G401 (cell line): ENCODE measurements around the gene ARHGAP40. TPM values are rescaled to one million over a fixed set of nuclear protein-coding genes. Genes with fewer than 3 reads are reported as not detected.
A peak's percentile ranks its signal among the peaks of the same experiment; 100 is the strongest.

ENCODE experiments used
- DNase-seq: peaks from one replicate; pipeline ENCODE4 v3.0.0-alpha.2; 2015; ENCODE audit warnings: low spot score
- in situ Hi-C: cut with HindIII; loops from 2 replicates; pipeline ENCODE4 v1.10.0; 2016; ENCODE audit warnings: low sequenced_read_pairs, mixed read lengths
- total RNA-seq: library from RNA; depleted of rRNA; stranded (reverse); fragments of >200 nt; shearing (Covaris generic); gene quantifications from 2 replicates; pipeline ENCODE4 v1.2.3, GENCODE V29; 2014

The ARHGAP40 gene
- total RNA-seq, 1 experiment from 2014 or later: not detected

DNA sequence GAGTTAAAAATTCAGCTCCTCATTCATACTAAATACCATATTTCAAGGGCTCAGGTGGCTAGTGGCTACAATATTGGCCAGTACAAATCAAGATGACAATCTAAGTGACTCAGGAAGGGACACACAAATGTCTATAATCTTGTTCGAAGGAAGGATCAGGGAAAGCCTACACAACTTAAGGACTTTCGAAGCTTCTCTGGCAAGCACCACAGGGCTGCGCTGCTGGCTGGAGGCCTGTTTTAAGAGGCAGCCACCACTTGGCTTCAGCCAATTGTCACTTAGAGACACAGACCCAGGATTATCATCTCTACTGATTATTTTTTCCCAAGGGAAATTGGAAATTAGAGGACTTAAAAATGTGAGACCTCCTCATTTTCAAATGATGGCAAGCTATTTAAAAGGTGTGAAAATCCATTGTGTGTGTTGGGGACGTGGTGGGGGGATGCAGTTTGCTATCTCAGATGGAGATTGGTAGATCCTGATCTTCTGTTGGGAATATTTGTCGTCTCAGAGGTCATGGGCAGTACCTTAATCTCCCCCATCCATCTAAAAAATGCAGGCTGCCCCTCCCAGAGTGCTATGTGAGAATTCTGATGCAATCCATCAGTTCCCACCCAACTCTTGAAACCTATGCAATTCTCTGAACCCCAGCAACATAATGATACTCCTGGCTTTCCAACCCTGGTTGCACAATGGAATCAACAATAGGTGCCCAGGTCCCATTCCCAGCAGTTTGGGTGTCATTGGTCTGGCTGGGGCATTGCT is 11.3 kb downstream of the ARHGAP40 start:
- in situ Hi-C loops: no loop called here
- no peak for DNase-seq

DNA sequence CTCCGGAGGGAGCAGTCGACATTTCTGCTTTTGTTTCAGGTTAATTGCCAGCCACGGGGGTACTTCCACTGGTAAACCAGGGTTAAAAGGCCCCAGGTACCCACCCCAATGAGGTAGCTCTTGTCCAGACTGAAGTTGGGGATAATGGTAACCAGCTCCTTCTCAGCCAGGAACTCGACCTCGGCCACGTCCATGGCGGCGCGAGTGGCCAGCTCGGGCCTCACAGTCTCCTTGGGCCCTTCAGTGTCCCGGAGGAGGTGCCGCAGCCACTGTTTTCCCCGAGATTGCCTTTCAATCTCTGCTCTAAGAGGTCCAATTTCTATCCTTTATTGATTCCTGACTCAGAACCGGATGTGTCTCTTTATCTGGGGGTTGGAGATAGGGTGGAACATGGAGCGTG is 13.7 kb downstream of the ARHGAP40 start:
- no peak for DNase-seq
- in situ Hi-C loops: no loop called here

DNA sequence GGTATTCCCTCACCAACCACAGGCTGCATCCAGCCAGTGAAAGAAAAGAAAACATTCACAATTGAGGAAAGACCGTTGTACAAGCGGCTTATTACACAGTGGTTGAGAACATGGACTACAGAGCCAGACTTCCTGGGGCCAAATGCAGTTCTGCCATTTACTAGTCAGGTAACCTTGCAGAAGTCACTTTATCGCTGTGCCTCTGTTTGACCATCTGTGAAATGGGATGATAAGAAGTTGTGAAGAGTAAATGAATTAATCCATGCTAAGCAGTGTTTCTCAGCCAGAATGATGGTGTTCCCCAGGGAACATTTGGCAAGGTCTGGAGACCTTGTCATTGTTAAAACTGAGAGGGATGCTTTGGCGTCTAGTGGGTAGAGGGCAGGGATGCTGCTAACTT is 14.8 kb downstream of the ARHGAP40 start:
- in situ Hi-C loops: no loop called here
- no peak for DNase-seq

DNA sequence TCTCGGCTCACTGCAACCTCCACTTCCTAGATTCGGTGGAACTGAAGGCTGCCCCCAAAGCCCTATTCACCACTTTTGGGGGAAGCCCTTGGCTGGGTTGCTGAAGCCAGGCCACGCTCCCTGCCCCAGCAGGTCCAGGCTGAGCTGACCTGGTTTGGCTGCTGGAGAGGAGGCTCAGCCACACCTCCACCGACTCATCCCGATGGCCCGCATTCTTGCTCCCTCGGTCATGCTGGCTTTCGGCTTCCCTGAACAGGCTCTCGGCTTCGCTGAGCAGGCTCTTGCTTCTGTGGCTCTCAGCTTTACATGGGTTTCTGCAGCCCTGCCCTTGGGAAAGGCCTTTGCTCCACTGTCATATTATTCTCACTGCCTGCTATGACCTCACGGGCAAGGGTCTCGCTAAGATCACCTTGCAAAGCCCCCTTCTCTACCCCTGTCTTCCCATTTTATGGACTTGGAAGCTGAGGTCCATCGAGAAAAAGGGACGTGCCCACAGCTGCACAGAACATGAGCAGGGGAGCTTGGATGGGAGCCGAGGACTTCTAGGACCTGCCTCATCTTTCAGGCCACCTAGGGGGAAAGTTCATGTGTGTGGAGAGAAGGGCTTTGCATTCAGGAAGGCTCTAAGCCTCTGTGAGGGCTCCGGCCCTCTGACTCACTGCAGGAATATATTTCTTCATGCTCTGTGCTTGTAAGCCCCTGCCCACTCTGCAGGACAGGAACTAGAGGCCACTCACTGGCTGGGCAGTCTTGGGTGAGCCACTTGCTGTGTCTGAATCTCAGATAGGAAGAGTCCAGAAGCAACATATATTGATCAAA is 15.6 kb downstream of the ARHGAP40 start:
- DNase-seq: no peak
- in situ Hi-C loops: no loop called here

DNA sequence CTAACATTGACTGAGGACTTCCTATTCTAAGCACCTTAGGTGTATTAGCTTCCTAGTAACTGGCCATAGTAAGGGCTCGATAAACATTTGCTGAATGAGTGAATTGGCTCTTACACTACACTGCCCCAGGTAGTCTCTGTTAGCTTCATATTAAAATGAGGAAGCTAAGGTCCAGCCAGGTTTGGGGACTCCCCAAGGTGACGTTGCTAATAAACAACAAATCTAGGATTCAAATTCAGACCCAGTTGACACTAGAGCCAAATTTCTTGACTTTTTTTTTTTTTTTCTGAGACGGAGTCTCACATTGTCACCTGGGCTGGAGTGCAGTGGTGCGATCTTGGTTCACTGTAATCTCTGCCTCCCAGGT is 16.2 kb downstream of the ARHGAP40 start:
- no peak for DNase-seq
- in situ Hi-C loops: no loop called here

DNA sequence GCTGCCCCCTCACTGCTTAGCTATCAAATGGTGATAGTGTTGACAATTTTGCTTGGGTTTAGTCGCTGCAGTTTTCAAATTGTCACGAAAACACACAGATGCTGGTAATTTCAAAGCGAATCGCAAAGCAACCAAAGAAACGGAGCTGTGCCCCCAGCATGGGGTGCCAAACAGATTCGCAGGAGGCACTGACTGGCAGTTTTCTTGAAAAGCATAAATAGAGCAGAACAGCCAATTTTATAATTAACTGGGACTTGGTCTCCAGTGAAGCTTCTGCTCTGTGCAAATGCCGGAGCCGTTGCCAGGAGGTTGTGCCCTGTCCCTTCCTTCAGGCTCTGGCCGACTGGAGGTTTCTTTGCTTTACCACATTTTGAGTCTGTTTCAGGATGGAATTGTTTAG is 18.8 kb downstream of the ARHGAP40 start:
- DNase-seq: peak; percentile 86
- in situ Hi-C loops: no loop called here

DNA sequence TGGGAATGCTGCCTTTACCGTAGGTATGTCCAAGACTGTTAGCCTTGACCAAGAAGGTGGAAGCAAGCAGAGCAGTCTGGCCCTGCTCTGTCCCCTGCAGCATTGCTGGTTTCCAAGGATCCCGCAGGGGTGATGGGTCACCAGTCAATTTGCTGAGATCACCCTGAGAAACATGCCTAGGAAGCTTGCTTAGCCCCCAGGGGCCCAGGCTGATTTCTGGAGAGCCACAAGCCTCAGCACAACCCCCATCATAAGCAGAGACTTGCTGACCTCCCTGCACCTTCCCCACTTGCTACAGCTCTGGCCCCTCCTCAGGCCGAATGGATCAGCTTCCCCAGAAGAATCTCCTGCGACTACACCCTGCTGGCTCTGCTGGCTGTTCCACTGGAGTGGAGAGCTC is 21.5 kb downstream of the ARHGAP40 start:
- in situ Hi-C loops: no loop called here
- no peak for DNase-seq

DNA sequence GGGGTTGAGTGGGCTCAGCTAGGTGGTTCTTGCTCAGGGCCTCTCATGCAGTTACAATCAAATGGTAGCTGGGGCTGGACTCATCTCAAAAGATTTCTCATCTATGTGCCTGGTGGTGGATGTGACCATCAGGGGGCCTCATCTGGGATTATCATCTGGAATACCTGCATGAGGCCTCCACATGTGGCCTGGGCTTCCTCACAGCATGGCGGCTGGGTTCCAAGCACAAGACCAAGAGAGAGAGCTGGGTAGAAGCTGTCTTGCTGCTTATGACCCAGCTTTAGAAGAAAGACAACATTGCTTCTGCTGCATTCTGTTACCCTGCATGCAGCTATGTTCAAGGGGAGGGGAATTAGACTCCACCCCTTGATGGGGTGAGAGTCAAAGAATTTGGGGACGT is 22.5 kb downstream of the ARHGAP40 start:
- in situ Hi-C loops: no loop called here
- DNase-seq: no peak

DNA sequence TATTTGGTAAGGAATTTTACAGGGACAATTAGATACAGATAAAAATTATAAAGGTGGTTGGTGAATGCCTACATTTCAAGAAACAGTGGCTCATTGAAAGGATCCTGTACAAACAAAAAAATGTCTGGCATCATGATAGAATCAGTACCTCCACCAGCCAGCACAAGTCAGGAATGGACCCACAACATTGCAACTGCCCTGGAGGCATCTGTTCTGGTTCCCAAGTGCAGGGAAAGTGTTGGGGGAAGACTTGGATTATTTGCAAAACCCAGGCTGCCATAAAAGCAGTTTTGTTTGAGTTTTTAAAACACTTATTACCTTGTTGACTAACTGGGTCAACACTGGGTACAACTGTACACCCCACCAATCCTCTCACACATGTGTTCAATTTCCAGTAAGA is 24.3 kb downstream of the ARHGAP40 start:
- in situ Hi-C loops: no loop called here
- DNase-seq: no peak

DNA sequence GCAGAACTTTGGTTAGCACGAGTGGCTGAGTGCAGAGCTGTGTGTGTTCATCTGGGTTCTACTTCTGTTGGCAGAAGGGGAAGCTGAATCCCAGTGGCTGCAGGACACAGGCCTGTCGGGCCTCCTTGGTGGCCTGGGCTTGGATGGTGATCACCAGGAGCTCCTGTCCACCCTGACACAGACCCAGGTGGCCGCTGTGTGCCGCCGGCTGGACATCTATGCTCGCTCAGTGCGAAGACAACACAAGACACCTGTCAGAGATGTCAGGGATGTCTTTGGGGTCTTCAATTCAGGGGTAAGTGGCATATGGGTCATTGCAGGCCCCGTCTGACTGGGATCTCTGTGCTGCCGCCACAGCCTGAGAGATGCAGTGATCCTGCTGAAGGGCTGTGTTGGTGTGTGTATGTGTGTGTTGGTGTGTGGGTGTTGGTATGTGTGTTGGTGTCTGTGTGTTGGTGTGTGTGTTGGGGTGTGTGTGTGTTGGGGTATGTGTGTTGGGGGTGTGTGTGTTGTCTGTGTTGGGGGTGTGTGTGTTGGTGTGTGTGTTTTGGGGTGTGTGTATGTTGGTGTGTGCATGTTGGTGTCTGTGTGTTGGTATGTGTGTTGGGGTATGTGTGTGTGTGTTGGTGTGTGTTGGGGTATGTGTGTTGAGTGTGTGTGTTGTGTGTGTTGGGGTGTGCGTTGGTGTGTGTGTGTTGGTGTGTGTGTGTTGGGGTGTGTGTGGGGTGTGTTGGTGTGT is 25.5 kb downstream of the ARHGAP40 start:
- no peak for DNase-seq
- in situ Hi-C loops: no loop called here

DNA sequence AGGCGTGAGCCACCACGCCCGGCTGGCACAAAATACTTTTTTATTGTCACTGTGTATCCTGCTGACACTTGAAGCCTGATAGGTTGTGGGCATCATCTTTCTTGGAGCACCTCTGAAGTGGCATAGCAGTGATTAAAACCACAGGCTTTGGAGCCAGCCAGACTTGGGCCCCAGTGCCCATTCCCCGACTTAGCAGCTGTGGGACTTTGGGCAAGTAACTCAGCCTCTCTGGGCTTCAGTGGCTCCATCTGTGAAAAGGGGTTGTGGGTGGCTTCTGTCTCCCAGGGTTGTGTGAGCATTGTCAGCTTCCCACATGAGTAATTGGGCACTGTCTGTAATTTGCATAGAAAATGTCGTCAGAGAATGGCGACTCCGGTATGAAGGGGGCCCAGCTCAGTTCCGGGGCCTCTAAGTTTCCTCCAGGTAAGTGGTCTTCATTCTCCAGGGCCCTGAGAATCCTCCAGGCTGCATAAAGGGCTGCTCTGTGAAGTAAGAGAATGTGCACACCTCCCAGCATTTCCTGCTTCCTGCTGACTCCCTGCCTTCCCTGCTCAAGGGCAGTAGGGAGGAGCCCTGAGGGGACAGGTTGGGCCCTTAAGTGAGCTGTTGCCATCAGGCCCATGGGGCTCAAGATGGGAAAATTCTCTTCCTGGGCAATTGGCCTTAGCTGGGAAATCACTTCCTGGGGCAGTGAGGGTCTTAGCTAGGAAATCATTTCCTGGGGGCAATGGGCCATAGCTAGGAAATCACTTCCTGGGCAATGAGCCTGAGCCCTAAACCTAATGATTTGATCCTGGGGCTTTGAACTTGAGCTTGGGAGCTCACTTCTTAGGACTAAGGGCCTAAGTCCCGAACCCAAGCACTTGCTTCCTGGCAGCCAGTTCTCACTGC is 27.2 kb downstream of the ARHGAP40 start:
- in situ Hi-C loops: no loop called here

GRCh38 chr20:38629979-38630378 is 28.4 kb downstream of the ARHGAP40 start:
- in situ Hi-C loops: no loop called here
- DNase-seq: no peak

More for the DNA sequence above, 27.2 kb downstream of the ARHGAP40 start:
- no peak for DNase-seq

DNA sequence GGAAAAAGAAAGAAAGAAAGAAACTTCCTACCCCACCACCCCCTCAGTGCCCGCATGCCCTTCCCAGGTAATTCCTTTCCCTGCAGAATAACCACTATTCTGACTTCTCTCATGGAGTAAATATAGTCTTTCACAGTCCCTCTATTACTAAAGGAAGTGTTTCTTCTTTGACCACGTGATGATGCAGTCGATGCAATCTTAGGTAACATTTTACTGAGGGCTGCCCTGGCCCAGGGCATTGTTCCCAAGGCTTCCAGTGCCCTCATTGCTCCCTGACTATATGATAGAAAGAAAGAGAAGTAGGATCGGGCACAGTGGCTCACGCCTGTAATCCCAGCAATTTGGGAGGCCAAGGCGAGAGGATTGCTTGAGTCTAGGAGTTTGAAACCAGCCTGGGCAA is 29.1 kb downstream of the ARHGAP40 start:
- DNase-seq: no peak
- in situ Hi-C loops: no loop called here

GRCh38 chr20:38631155-38632022 is 29.8 kb downstream of the ARHGAP40 start:
- in situ Hi-C loops: no loop called here
- no peak for DNase-seq

DNA sequence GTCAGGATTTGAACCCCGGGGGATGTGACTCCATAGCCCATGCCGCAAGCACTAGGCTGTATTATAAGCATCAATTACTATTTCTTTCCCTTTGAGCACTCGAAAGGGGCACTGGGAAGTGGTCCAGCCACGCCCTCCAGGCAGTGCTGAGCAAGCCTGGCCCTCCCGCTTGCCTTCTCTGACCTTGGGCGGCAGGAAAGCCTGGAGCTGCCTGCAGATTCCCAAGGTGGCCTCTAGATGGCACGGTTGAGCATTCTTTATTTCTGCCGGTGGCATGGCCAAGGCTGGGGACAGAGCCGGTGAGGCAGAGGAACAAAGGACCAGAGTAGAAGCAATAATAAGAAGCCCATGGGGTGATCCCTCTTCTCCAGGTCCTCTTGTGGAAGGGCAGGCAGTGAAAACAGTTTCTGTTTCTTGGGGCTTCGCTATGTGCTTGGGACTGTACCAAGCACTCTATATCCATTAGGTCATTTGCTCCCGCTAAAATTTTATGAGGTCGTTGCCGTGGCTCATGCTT is 32.0 kb downstream of the ARHGAP40 start:
- peak; percentile 52 for DNase-seq
- in situ Hi-C loops: no loop called here

- no peak for DNase-seq
- in situ Hi-C loops: no loop called here
Measured at GRCh38 chr20:38635721-38636288, 34.2 kb downstream of the ARHGAP40 start.

DNA sequence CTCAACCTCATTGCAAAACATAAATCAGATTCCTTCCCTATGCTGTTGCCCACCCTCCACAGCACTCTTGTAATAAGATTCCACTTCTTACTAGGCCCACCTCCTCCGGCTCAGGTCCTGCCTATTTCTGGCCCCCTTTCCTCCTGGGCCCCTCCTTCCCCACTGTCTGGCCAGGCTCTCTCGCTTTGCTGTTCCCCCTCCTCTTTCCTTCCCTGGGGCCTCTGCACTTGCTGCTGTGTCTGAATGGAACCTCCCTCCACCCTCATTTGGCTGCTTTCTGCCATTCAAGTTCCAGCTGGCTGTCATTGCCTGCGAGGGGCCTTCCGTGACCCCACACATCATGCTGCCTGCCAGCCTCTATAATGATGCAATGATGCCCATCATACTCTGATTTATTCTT is 38.9 kb downstream of the ARHGAP40 start:
- in situ Hi-C loops: no loop called here
- DNase-seq: no peak

- DNase-seq: no peak
- in situ Hi-C loops: no loop called here
Measured at GRCh38 chr20:38642498-38642897, 40.9 kb downstream of the ARHGAP40 start.
